K562 (cell line): ENCODE data around the gene CD82. TPM values are rescaled to one million over a fixed set of nuclear protein-coding genes. Genes with fewer than 3 reads are reported as not detected.

ENCODE experiments used
- AFF4 ChIP-seq: sonication (generic); formaldehyde crosslinking; IDR thresholded peaks from 2 replicates; pipeline ENCODE4 v1.8.0; 2023; ENCODE audit warnings: mild to moderate bottlenecking, missing genetic modification reagents
- CEBPB ChIP-seq: fragments of 450-650 bp; IDR thresholded peaks from 2 replicates; pipeline ENCODE4 v1.6.1; 2016; ENCODE audit warnings: missing genetic modification characterization, missing compliant biosample characterization
- FOS ChIP-seq: IDR thresholded peaks from 3 replicates; pipeline ENCODE4 v1.6.1; 2011; ENCODE audit not compliant: insufficient read length; ENCODE audit errors: extremely low read depth
- FUS ChIP-seq: fragments of 200-400 bp; formaldehyde crosslinking; optimal IDR thresholded peaks from 2 replicates; pipeline ENCODE3; 2017; ENCODE audit warnings: low read depth, low read length
- HES1 ChIP-seq: fragments of 450-650 bp; IDR thresholded peaks from 2 replicates; pipeline ENCODE4 v1.6.1; 2016; ENCODE audit warnings: low read depth, mild to moderate bottlenecking, moderate library complexity
- JUNB ChIP-seq: fragments of 450-650 bp; formaldehyde crosslinking; conservative IDR thresholded peaks from 2 replicates; pipeline ENCODE4 v1.4.0; 2020; ENCODE audit warnings: mild to moderate bottlenecking
- MAFF ChIP-seq: IDR thresholded peaks from 2 replicates; pipeline ENCODE4 v1.6.1; 2012; ENCODE audit warnings: low read length, improper control_type of control experiment
- POU5F1 ChIP-seq: fragments of 150-350 bp; IDR thresholded peaks from 2 replicates; pipeline ENCODE4 v1.6.1; 2014; ENCODE audit warnings: borderline replicate concordance, low read length, low read depth, mild to moderate bottlenecking; ENCODE audit not compliant: partially characterized antibody
- SAFB2 ChIP-seq: fragments of 200-400 bp; formaldehyde crosslinking; IDR thresholded peaks from 2 replicates; pipeline ENCODE4 v1.6.1; 2018; ENCODE audit warnings: borderline replicate concordance, low read length, low read depth, moderate library complexity; ENCODE audit not compliant: severe bottlenecking
- SMAD3 ChIP-seq: fragments of 450-650 bp; formaldehyde crosslinking; conservative IDR thresholded peaks from 2 replicates; pipeline ENCODE4 v1.4.0; 2020; ENCODE audit warnings: mild to moderate bottlenecking
- SOX6 ChIP-seq: fragments of 450-650 bp; IDR thresholded peaks from 2 replicates; pipeline ENCODE4 v1.6.1; 2014; ENCODE audit warnings: mild to moderate bottlenecking
- TAF1 ChIP-seq: IDR thresholded peaks from 2 replicates; pipeline ENCODE4 v1.6.1; 2011; ENCODE audit warnings: mild to moderate bottlenecking, low read length, moderate library complexity; ENCODE audit not compliant: insufficient read depth, control insufficient read depth, severe bottlenecking; ENCODE audit errors: extremely low read depth
- TEAD2 ChIP-seq: fragments of 450-650 bp; IDR thresholded peaks from 2 replicates; pipeline ENCODE4 v1.6.1; 2016; ENCODE audit warnings: missing genetic modification characterization, control low read depth, missing compliant biosample characterization
- ZBTB12 ChIP-seq: fragments of 250-450 bp; sonication (Bioruptor Pico); IDR thresholded peaks from 2 replicates; pipeline ENCODE4 v1.4.0; 2020
- ZBTB5 ChIP-seq: fragments of 450-650 bp; IDR thresholded peaks from 2 replicates; pipeline ENCODE4 v1.6.1; 2017; ENCODE audit warnings: antibody characterized with exemption
- ZBTB8A ChIP-seq: fragments of 450-650 bp; IDR thresholded peaks from 2 replicates; pipeline ENCODE4 v1.6.1; 2018; ENCODE audit warnings: mild to moderate bottlenecking, moderate library complexity; ENCODE audit not compliant: partially characterized antibody
- ZC3H4 ChIP-seq: sonication (generic); formaldehyde crosslinking; IDR thresholded peaks from 2 replicates; pipeline ENCODE4 v1.9.0; 2021; ENCODE audit warnings: missing genetic modification reagents, borderline replicate concordance
- ZSCAN29 ChIP-seq: fragments of 450-650 bp; IDR thresholded peaks from 2 replicates; pipeline ENCODE4 v1.6.1; 2017
- polyA plus RNA-seq, 8 experiments: library from polyadenylated mRNA; depleted of rRNA in 4 of 8; stranded (reverse) in 5 of 8; unstranded in 3 of 8; fragments of >200 nt; fragmentation: Nextera tagmentation in 2 of 8; fragmentation: Illumina TruSeq in 1 of 8; extraction: Ambion mirVana in 2 of 8; extraction: Trizol in 1 of 8; gene quantifications; 2 replicates each; pipeline versions ENCODE4 v1.2.1 to v1.2.3, GENCODE V29; 2011 to 2014; ENCODE audit warnings: inconsistent platforms in 1 of 8, missing spikeins in 1 of 8
- total RNA-seq, 7 experiments: library from RNA; depleted of rRNA in 6 of 7; stranded (reverse); fragments of >200 nt in 6 of 7; fragmentation: Illumina TruSeq in 2 of 7; extraction: Trizol in 2 of 7; gene quantifications; 2 replicates each; pipeline versions ENCODE4 v1.2.1 to v1.2.3, GENCODE V29; 2011 to 2021; ENCODE audit warnings: low replicate concordance in 1 of 7
- TF ChIP-seq, protein P1 (sequence below), 2 experiments: IDR thresholded peaks; 2 replicates each; pipeline ENCODE4 v1.6.1; 2011; ENCODE audit warnings: borderline replicate concordance in 1 of 2, control low read depth in 1 of 2, low read depth in 1 of 2, low read length in 1 of 2, mild to moderate bottlenecking in 1 of 2, mixed read lengths in 1 of 2, moderate library complexity in 1 of 2; ENCODE audit not compliant: insufficient read depth in 1 of 2, insufficient read length in 1 of 2, poor library complexity in 1 of 2, severe bottlenecking in 1 of 2; ENCODE audit errors: extremely low read depth in 1 of 2

The CD82 gene
- total and polyA plus RNA-seq, 9 of the 15 experiments (the other 6 are each of a cell fraction or from before 2014, with no cell fraction given) = 0.27 to 9.4 (median 3.0) TPM

GRCh38 chr11:44530413-44531115 is 34.9 kb upstream of the CD82 start (continued):
- TF ChIP-seq TEAD2 (tag) (no peak; the same call in 1 of the 2 replicates), MAFF (no peak), ZC3H4 (no peak), SOX6 (no peak), JUNB (CRISPR knock-in tag) (no peak), HES1 (no peak), ZSCAN29 (no peak), AFF4 (no peak), FUS (no peak), TAF1 (no peak), SAFB2 (no peak), SMAD3 (CRISPR knock-in tag) (0 out of 2 replicates have a peak, but pooled peaks have one; percentile 28), ZBTB8A (no peak), CEBPB (tag) (no peak), FOS (no peak), ZBTB5 (no peak), POU5F1 (no peak), ZBTB12 (CRISPR knock-in tag) (0 out of 2 replicates have a peak, but pooled peaks have one; percentile 32)
- TF ChIP-seq, protein P1, sequence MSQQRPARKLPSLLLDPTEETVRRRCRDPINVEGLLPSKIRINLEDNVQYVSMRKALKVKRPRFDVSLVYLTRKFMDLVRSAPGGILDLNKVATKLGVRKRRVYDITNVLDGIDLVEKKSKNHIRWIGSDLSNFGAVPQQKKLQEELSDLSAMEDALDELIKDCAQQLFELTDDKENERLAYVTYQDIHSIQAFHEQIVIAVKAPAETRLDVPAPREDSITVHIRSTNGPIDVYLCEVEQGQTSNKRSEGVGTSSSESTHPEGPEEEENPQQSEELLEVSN (IDR thresholded peaks at IDR 0.05; ENCODE audit: borderline replicate concordance in 1 of 2, extremely low read depth in 1 of 2, insufficient read depth in 1 of 2, insufficient read length in 1 of 2, low read depth in 1 of 2, low read length in 1 of 2, poor library complexity in 1 of 2, severe bottlenecking in 1 of 2) = no peak
